GM12878 (cell line): ENCODE data around the gene CNNM2.

Source experiments
- CTCF ChIP-seq, 3 experiments: IDR thresholded peaks in 2 of 3; conservative IDR thresholded peaks in 1 of 3; 2 replicates each; pipeline ENCODE4 v1.5.1; 2011; ENCODE audit warnings: low read depth in 3 of 3, low read length in 3 of 3, mild to moderate bottlenecking in 3 of 3, control low read depth in 2 of 3, moderate library complexity in 2 of 3, inconsistent platforms in 1 of 3, mixed read lengths in 1 of 3; ENCODE audit not compliant: control insufficient read depth in 2 of 3, insufficient read depth in 1 of 3; ENCODE audit errors: extremely low read depth in 1 of 3
- MYC ChIP-seq: IDR thresholded peaks from 2 replicates; pipeline ENCODE4 v1.6.1; 2011; ENCODE audit warnings: mild to moderate bottlenecking, low read length, moderate library complexity, inconsistent platforms; ENCODE audit not compliant: insufficient read depth, insufficient replicate concordance, insufficient read length, severe bottlenecking
- NR2C2 ChIP-seq: IDR thresholded peaks from 2 replicates; pipeline ENCODE4 v1.6.1; 2011; ENCODE audit warnings: borderline replicate concordance, low read depth; ENCODE audit not compliant: control insufficient read depth, insufficient read length
- POLR2A ChIP-seq: IDR thresholded peaks from 2 replicates; pipeline ENCODE4 v1.6.1; 2011; ENCODE audit warnings: low read depth, mild to moderate bottlenecking, low read length
- SIX5 ChIP-seq: IDR thresholded peaks from 2 replicates; pipeline ENCODE4 v1.6.1; 2011; ENCODE audit warnings: mild to moderate bottlenecking, low read depth, low read length, moderate library complexity; ENCODE audit not compliant: severe bottlenecking
- SMAD1 ChIP-seq: fragments of 450-650 bp; IDR thresholded peaks from 2 replicates; pipeline ENCODE4 v1.6.1; 2018; ENCODE audit warnings: mild to moderate bottlenecking, low read depth; ENCODE audit not compliant: partially characterized antibody
- SP1 ChIP-seq: IDR thresholded peaks from one replicate; pipeline ENCODE4 v1.6.1; 2011; ENCODE audit warnings: low read depth, low read length
- ZNF274 ChIP-seq: IDR thresholded peaks from one replicate; pipeline ENCODE4 v1.8.0; 2011; ENCODE audit not compliant: insufficient read length, insufficient read depth

- TF ChIP-seq SIX5 (no peak), ZNF274 (no peak), SP1 (no peak), NR2C2 (no peak), POLR2A (no peak), CTCF (IDR thresholded peaks at IDR 0.05 in 2 of 3, conservative IDR thresholded peaks at IDR 0.05 in 1 of 3; ENCODE audit: control insufficient read depth in 2 of 3, extremely low read depth in 1 of 3, insufficient read depth in 1 of 3, low read depth in 3 of 3, low read length in 3 of 3) (no peak), MYC (no peak), SMAD1 (no peak)
Observed at GRCh38 chr10:102878629-102879028, 39.5 kb upstream of the CNNM2 start.
